Endothelial cell of umbilical vein (primary cell): Measurements from ENCODE around the gene PHLDB2. TPM values are rescaled to one million over a fixed set of nuclear protein-coding genes. Genes with fewer than 3 reads are reported as not detected.

Experiments
- BruUV-seq: library from RNA; stranded (reverse); fragments of 400-500 nt; replicated peaks from 2 replicates; lab custom pipeline; 2021; lab: Mats Ljungman, UMichigan
- CTCF ChIA-PET: fragments of 300-600, 350-600 bp; sonication (Branson Sonifier 250); formaldehyde crosslinking; loops from one replicate; lab custom pipeline; 2021; ENCODE audit warnings: antibody characterized with exemption, inconsistent platforms; lab: Charles Lee
- POLR2A ChIA-PET: fragments of 300-600, 350-600 bp; sonication (Branson Sonifier 250); formaldehyde crosslinking; loops from one replicate; lab custom pipeline; 2021; ENCODE audit warnings: antibody characterized with exemption, inconsistent platforms; lab: Charles Lee
- DNase-seq: peaks from one replicate; pipeline ENCODE4 v3.0.0-alpha.2; 2011; ENCODE audit warnings: low read depth, low spot score
- FAIRE-seq: peaks from 2 replicates; lab custom pipeline; 2011; peaks lifted over from hg19 to GRCh38; lab: Jason Lieb, UNC
- H2AFZ ChIP-seq: 2 replicates; pipeline ENCODE4 v1.6.0; 2012; ENCODE audit warnings: low read depth, low read length, control low read depth, inconsistent platforms
- H3K27ac ChIP-seq: 2 replicates; pipeline ENCODE4 v1.5.1; 2011; ENCODE audit warnings: low read depth, mild to moderate bottlenecking, control low read depth, low read length, moderate library complexity; ENCODE audit not compliant: insufficient read depth
- H3K27me3 ChIP-seq, 2 experiments: 2 replicates each; pipeline versions ENCODE4 v1.6.0 to v1.6.1; 2011; ENCODE audit warnings: low read length in 2 of 2, mixed read lengths in 1 of 2; ENCODE audit not compliant: control insufficient read depth in 2 of 2, insufficient read depth in 2 of 2
- H3K36me3 ChIP-seq, 2 experiments: 2 replicates in 1 of 2; 3 replicates in 1 of 2; pipeline ENCODE4 v1.5.1; 2011; ENCODE audit warnings: low read length in 2 of 2, mild to moderate bottlenecking in 1 of 2, moderate library complexity in 1 of 2; ENCODE audit not compliant: control insufficient read depth in 2 of 2, insufficient read depth in 2 of 2; ENCODE audit errors: extremely low read depth in 1 of 2
- H3K4me1 ChIP-seq: 3 replicates; pipeline ENCODE4 v1.5.1; 2011; ENCODE audit warnings: mild to moderate bottlenecking, low read length; ENCODE audit not compliant: control insufficient read depth, insufficient read depth; ENCODE audit errors: extremely low read depth
- H3K4me2 ChIP-seq: 2 replicates; pipeline ENCODE4 v1.6.1; 2011; ENCODE audit warnings: low read length, control low read depth, mixed read lengths; ENCODE audit not compliant: insufficient read depth
- H3K4me3 ChIP-seq, 3 experiments: fragments of 200-600 bp in 1 of 3; sonication (generic), shearing (Covaris generic) in 1 of 3; replicated peaks in 1 of 3; 2 replicates each; pipeline ENCODE4 v1.5.1; 2011 to 2016; ENCODE audit warnings: control low read depth in 3 of 3, low read length in 3 of 3, mild to moderate bottlenecking in 2 of 3, inconsistent platforms in 1 of 3, low read depth in 1 of 3, moderate library complexity in 1 of 3; ENCODE audit not compliant: insufficient read depth in 1 of 3
- H3K79me2 ChIP-seq: 2 replicates; pipeline ENCODE4 v1.6.0; 2012; ENCODE audit warnings: low read length, inconsistent platforms; ENCODE audit not compliant: control insufficient read depth, insufficient read depth
- H3K9ac ChIP-seq: replicated peaks from 2 replicates; pipeline ENCODE3; 2011; ENCODE audit warnings: low read length, control low read depth; ENCODE audit not compliant: insufficient read depth; ENCODE audit errors: extremely low read depth
- H3K9me1 ChIP-seq: replicated peaks from 3 replicates; pipeline ENCODE4 v1.6.0; 2011; ENCODE audit warnings: mild to moderate bottlenecking, low read length; ENCODE audit not compliant: control insufficient read depth, insufficient read depth; ENCODE audit errors: extremely low read depth
- H3K9me3 ChIP-seq: replicated peaks from 2 replicates; pipeline ENCODE4 v1.5.1; 2012; ENCODE audit warnings: low read length, inconsistent platforms; ENCODE audit not compliant: control insufficient read depth, insufficient read depth
- H4K20me1 ChIP-seq: replicated peaks from 2 replicates; pipeline ENCODE3; 2011; ENCODE audit warnings: mild to moderate bottlenecking, low read length; ENCODE audit not compliant: control insufficient read depth, insufficient read depth; ENCODE audit errors: extremely low read depth
- CTCF ChIP-seq, 2 donors: IDR thresholded peaks; 1 replicate in 1 of 2; 2 replicates in 1 of 2; pipeline ENCODE4 v1.5.1; 2011; ENCODE audit warnings: low read length in 2 of 2, mild to moderate bottlenecking in 2 of 2, moderate library complexity in 2 of 2, control low read depth in 1 of 2, inconsistent platforms in 1 of 2, low read depth in 1 of 2; ENCODE audit not compliant: insufficient read depth in 1 of 2; ENCODE audit errors: extremely low read depth in 1 of 2
- EZH2 ChIP-seq: IDR thresholded peaks from 2 replicates; pipeline ENCODE4 v1.6.1; 2012; ENCODE audit warnings: borderline replicate concordance, low read depth, mild to moderate bottlenecking, moderate library complexity, low read length, inconsistent platforms; ENCODE audit not compliant: severe bottlenecking
- FOS ChIP-seq: IDR thresholded peaks from 2 replicates; pipeline ENCODE4 v1.6.1; 2011; ENCODE audit warnings: mild to moderate bottlenecking, low read length, moderate library complexity, borderline replicate concordance; ENCODE audit not compliant: insufficient read depth
- GATA2 ChIP-seq: IDR thresholded peaks from 2 replicates; pipeline ENCODE4 v1.7.0; 2011; ENCODE audit warnings: low read depth, mild to moderate bottlenecking, moderate library complexity, mixed read lengths, low read length; ENCODE audit not compliant: insufficient read length, insufficient read depth
- JUN ChIP-seq: IDR thresholded peaks from 2 replicates; pipeline ENCODE4 v1.6.1; 2011; ENCODE audit warnings: borderline replicate concordance, low read depth; ENCODE audit not compliant: insufficient read length, insufficient read depth
- MAX ChIP-seq: IDR thresholded peaks from 2 replicates; pipeline ENCODE4 v1.6.1; 2011; ENCODE audit not compliant: insufficient read depth, insufficient read length
- MYC ChIP-seq: IDR thresholded peaks from one replicate; pipeline ENCODE4 v1.6.1; 2011; ENCODE audit warnings: mild to moderate bottlenecking, low read depth, low read length
- POLR2A ChIP-seq: IDR thresholded peaks from 2 replicates; pipeline ENCODE4 v1.6.1; 2012; ENCODE audit warnings: low read depth, mild to moderate bottlenecking, control low read depth, low read length
- POLR2AphosphoS5 ChIP-seq: IDR thresholded peaks from 2 replicates; pipeline ENCODE4 v1.6.1; 2012; ENCODE audit warnings: low read depth, mild to moderate bottlenecking, control low read depth, low read length, moderate library complexity; ENCODE audit not compliant: insufficient read depth
- dilution Hi-C: fragments of 300-500 bp; cut with MboI; formaldehyde crosslinking; loops from one replicate; pipeline ENCODE4 v1.15.0; 2019; ENCODE audit warnings: low sequenced_read_pairs; ENCODE audit not compliant: extremely low pct_ligation_motif_present
- intact Hi-C: fragments of 100-400 bp; cut with micrococcal nuclease; formaldehyde crosslinking; loops from one replicate; pipeline ENCODE4 v1.10.0; 2022
- polyA plus RNA-seq, 4 experiments: library from polyadenylated mRNA; depleted of rRNA in 3 of 4; stranded (reverse) in 3 of 4; unstranded in 1 of 4; fragments of >200 nt; gene quantifications; 2 replicates each; pipeline versions ENCODE4 v1.2.1 to v1.2.3, GENCODE V29; 2011 to 2012; ENCODE audit warnings: missing spikeins in 1 of 4
- total RNA-seq: library from RNA; stranded (reverse); gene quantifications from 2 replicates; pipeline ENCODE4 v1.2.3, GENCODE V29; 2021

The PHLDB2 gene
- total and polyA plus RNA-seq, 2 donors (not counting 3 experiments of a cell fraction or from before 2014, with no cell fraction given) = 22.4 to 104 TPM

- Histone ChIP-seq H3K4me1 (peaks cover 21% of the 10 kb centered on the region), H3K27me3 (no peaks in the 10 kb centered on the region), H3K9ac (no peak overlapping the region), H2AFZ (no peak overlapping the region), H3K4me3 (no peak overlapping the region), H3K9me3 (no peaks in the 10 kb centered on the region), H3K9me1 (no peaks in the 10 kb centered on the region), H3K36me3 (peaks cover 10 to 13% of the 10 kb centered on the region in 2 experiments), H3K4me2 (no peak overlapping the region), H3K27ac (no peak overlapping the region), H3K79me2 (no peaks in the 10 kb centered on the region), H4K20me1 (no peaks in the 10 kb centered on the region)
- BruUV-seq = no TSS peak
- TF ChIP-seq GATA2 (no peak), JUN (no peak), POLR2A (no peak), MAX (no peak), EZH2 (no peak), FOS (no peak), MYC (no peak), POLR2AphosphoS5 (no peak), CTCF (IDR thresholded peaks at IDR 0.05; ENCODE audit: extremely low read depth in 1 of 2, insufficient read depth in 1 of 2, low read depth in 1 of 2, low read length in 2 of 2) (no peak)
- intact Hi-C loops (no loop called here), dilution Hi-C loops (no loop called here)
- CTCF ChIA-PET = interaction anchor here (0.5 to 7.9 kb wide), 30 partner anchors 10 to 299 kb away, joined by 3 to 239 read pairs (median 9); partner anchors contain the start of genes ABHD10 and PHLDB2
- DNase-seq (no peak), FAIRE-seq (no peak)
- POLR2A ChIA-PET = interaction anchor here (0.9 to 1.8 kb wide), 4 partner anchors 10 to 108 kb away, joined by 3 to 6 read pairs (median 4); partner anchors contain the start of gene ABHD10
These were observed 109.4 kb downstream of the PHLDB2 start for GRCh38 chr3:111968319-111969054.
